CD14-positive monocyte (primary cell): ENCODE data around the gene RSF1. TPM values are rescaled to one million over a fixed set of nuclear protein-coding genes. Genes with fewer than 3 reads are reported as not detected.

Experiments
- DNase-seq, 3 donors: peaks; one replicate each; pipeline ENCODE4 v3.0.0-alpha.2; 2011 to 2022
- H2AFZ ChIP-seq: 2 replicates; pipeline ENCODE4 v1.6.0; 2012; ENCODE audit warnings: mild to moderate bottlenecking, low read depth, low read length, inconsistent platforms; ENCODE audit not compliant: insufficient read depth, poor library complexity, severe bottlenecking
- H3K27ac ChIP-seq, 2 donors: 1 replicate in 1 of 2; 2 replicates in 1 of 2; pipeline ENCODE4 v1.5.1; 2012 to 2013; ENCODE audit warnings: low read length in 2 of 2, control low read depth in 1 of 2, inconsistent platforms in 1 of 2, low read depth in 1 of 2, mild to moderate bottlenecking in 1 of 2
- H3K27me3 ChIP-seq, 2 donors: one replicate each; pipeline versions ENCODE4 v1.6.0 to v1.6.1; 2011 to 2013; ENCODE audit warnings: low read length in 2 of 2; ENCODE audit not compliant: control insufficient read depth in 2 of 2, insufficient read depth in 2 of 2
- H3K36me3 ChIP-seq, 2 donors: replicated peaks in 1 of 2; 1 replicate in 1 of 2; 2 replicates in 1 of 2; pipeline versions ENCODE4 v1.5.1 to v1.6.1; 2012 to 2013; ENCODE audit warnings: low read length in 2 of 2, control low read depth in 1 of 2, inconsistent platforms in 1 of 2, mild to moderate bottlenecking in 1 of 2; ENCODE audit not compliant: insufficient read depth in 2 of 2, control insufficient read depth in 1 of 2
- H3K4me1 ChIP-seq, 2 donors: 1 replicate in 1 of 2; 2 replicates in 1 of 2; pipeline versions ENCODE4 v1.5.1 to v1.6.1; 2012 to 2013; ENCODE audit warnings: low read length in 2 of 2, control low read depth in 1 of 2, inconsistent platforms in 1 of 2, mild to moderate bottlenecking in 1 of 2, moderate library complexity in 1 of 2; ENCODE audit not compliant: insufficient read depth in 2 of 2, control insufficient read depth in 1 of 2
- H3K4me2 ChIP-seq: replicated peaks from 2 replicates; pipeline ENCODE3; 2012; ENCODE audit warnings: low read length, moderate library complexity, mild to moderate bottlenecking; ENCODE audit not compliant: poor library complexity, severe bottlenecking; ENCODE audit errors: extremely low read depth
- H3K4me3 ChIP-seq, 3 experiments: fragments of 200-600 bp in 1 of 3; sonication (generic) in 1 of 3; replicated peaks in 1 of 3; 1 replicate in 2 of 3; 2 replicates in 1 of 3; pipeline ENCODE4 v1.5.1; 2011 to 2013; ENCODE audit warnings: low read length in 3 of 3, mild to moderate bottlenecking in 3 of 3, control low read depth in 2 of 3, low read depth in 2 of 3, inconsistent platforms in 1 of 3, moderate library complexity in 1 of 3
- H3K79me2 ChIP-seq: 2 replicates; pipeline ENCODE4 v1.6.0; 2012; ENCODE audit warnings: mild to moderate bottlenecking, control low read depth, inconsistent platforms, low read length, moderate library complexity; ENCODE audit not compliant: insufficient read depth
- H3K9ac ChIP-seq: 2 replicates; pipeline ENCODE4 v1.6.0; 2017; ENCODE audit warnings: low read length, mild to moderate bottlenecking; ENCODE audit not compliant: insufficient read depth, poor library complexity, severe bottlenecking
- H3K9me3 ChIP-seq, 2 donors: replicated peaks in 1 of 2; 1 replicate in 1 of 2; 2 replicates in 1 of 2; pipeline versions ENCODE4 v1.5.1 to v1.6.1; 2012 to 2013; ENCODE audit warnings: low read length in 2 of 2, control low read depth in 1 of 2; ENCODE audit not compliant: control insufficient read depth in 1 of 2, insufficient read depth in 1 of 2
- H4K20me1 ChIP-seq: 2 replicates; pipeline ENCODE4 v1.6.0; 2012; ENCODE audit warnings: mild to moderate bottlenecking, low read length, control low read depth, moderate library complexity; ENCODE audit not compliant: insufficient read depth
- H3K27ac Mint-ChIP-seq, 7 donors: one replicate each; pipeline ENCODE4 v1.8.0; 2020; ENCODE audit warnings: mild to moderate bottlenecking in 7 of 7, mixed read lengths in 7 of 7, moderate library complexity in 6 of 7, inconsistent platforms in 2 of 7
- H3K27me3 Mint-ChIP-seq, 3 donors: one replicate each; pipeline ENCODE4 v1.8.0; 2021 to 2022; ENCODE audit warnings: low read depth in 3 of 3, mild to moderate bottlenecking in 3 of 3, mixed read lengths in 3 of 3, moderate library complexity in 3 of 3, inconsistent platforms in 1 of 3
- H3K36me3 Mint-ChIP-seq, 2 donors: one replicate each; pipeline ENCODE4 v1.8.0; 2020; ENCODE audit warnings: mixed read lengths in 2 of 2, inconsistent platforms in 1 of 2, mild to moderate bottlenecking in 1 of 2
- H3K4me1 Mint-ChIP-seq: one replicate; pipeline ENCODE4 v1.8.0; 2020; ENCODE audit warnings: mild to moderate bottlenecking, mixed read lengths
- H3K4me3 Mint-ChIP-seq, 2 donors: one replicate each; pipeline ENCODE4 v1.8.0; 2020; ENCODE audit warnings: mild to moderate bottlenecking in 2 of 2, mixed read lengths in 2 of 2, moderate library complexity in 1 of 2
- H3K9me3 Mint-ChIP-seq, 7 donors: one replicate each; pipeline ENCODE4 v1.8.0; 2020 to 2022; ENCODE audit warnings: mixed read lengths in 7 of 7, mild to moderate bottlenecking in 6 of 7, moderate library complexity in 6 of 7, inconsistent platforms in 2 of 7
- CTCF ChIP-seq: fragments of 200-600 bp; IDR thresholded peaks from one replicate; pipeline ENCODE4 v1.8.0; 2022; ENCODE audit warnings: antibody characterized with exemption, mild to moderate bottlenecking
- WGBS: methylation state at CpG from one replicate; pipeline ENCODE4 v1.1.5; 2013; ENCODE audit warnings: missing lambda C conversion rate; ENCODE audit not compliant: insufficient coverage; 5-methylcytosine and 5-hydroxymethylcytosine counted together
- intact Hi-C, 2 donors: fragments of 100-400 bp; cut with micrococcal nuclease; formaldehyde crosslinking; loops; one replicate each; pipeline versions ENCODE4 v1.15.0 to v1.15.1; 2023
- polyA plus RNA-seq, 3 donors: library from polyadenylated mRNA; depleted of rRNA in 1 of 3; unstranded in 2 of 3; stranded (reverse) in 1 of 3; fragments of 300-500 nt in 2 of 3; fragments of >200 nt in 1 of 3; fragmentation: Illumina TruSeq in 2 of 3; gene quantifications; 1 replicate in 2 of 3; 2 replicates in 1 of 3; pipeline ENCODE4 v1.2.3, GENCODE V29; 2012 to 2021

RSF1 gene
- polyA plus RNA-seq, 3 donors = 8.3 to 14.8 (median 9.2) TPM

DNA sequence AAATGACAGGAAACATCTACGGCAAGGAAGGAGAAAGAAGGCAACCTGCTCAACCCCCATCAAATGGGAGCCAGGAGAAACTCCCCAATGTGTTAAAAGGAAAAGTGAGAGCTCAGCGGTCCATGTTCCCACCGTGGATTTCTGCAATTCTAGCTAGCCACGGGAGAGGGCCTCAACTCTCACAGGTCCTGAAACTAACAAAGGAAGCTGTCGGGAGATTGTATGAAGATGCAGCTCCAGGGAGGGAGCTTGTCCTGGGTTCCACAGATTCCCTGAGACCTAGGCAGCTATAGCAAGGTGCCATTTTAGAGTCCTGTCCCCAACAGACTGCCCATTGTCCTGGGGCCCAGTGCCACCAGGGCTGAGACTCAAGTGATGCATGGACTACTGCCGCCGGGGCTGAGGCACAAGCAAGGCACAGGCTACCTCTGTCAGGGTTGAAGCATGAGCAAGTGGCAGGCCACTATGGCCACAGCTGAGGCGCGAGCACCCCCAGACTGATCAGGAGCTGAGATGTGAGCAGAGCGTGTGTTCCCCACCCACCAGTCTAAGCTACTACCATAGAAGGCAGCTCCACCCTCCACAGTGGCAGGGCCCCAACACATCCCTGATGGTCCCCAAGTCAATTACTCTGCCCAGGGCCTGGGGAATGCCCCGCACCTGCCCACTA lies 31.3 kb downstream of the RSF1 start:
- peaks cover 100% of the 10 kb centered on the region for H4K20me1 ChIP-seq
- H3K27me3 ChIP-seq = no peaks in the 10 kb centered on the region
- H3K4me3 Mint-ChIP-seq = no peak overlapping the region
- H3K9me3 ChIP-seq = peaks cover 10 to 17% of the 10 kb centered on the region in 2 donors
- no peak overlapping the region for H3K9ac ChIP-seq
- peaks cover 5 to 19% (median 11%) of the 10 kb centered on the region in 7 donors for H3K9me3 Mint-ChIP-seq
- H2AFZ ChIP-seq = no peak overlapping the region
- H3K79me2 ChIP-seq = peaks cover 95% of the 10 kb centered on the region
- no peak for TF ChIP-seq CTCF
- no peak overlapping the region for H3K27ac ChIP-seq
- DNase-seq = no peak
- 92% methylated on average over 10 of the region's 11 CpGs for WGBS
- no peaks in the 10 kb centered on the region for H3K4me1 ChIP-seq
- peaks cover 6 to 26% of the 10 kb centered on the region in 2 donors for H3K36me3 ChIP-seq
- H3K4me2 ChIP-seq = no peak overlapping the region
- H3K27me3 Mint-ChIP-seq = no peaks in the 10 kb centered on the region
- intact Hi-C loops = no loop called here
- H3K36me3 Mint-ChIP-seq = peaks cover 19 to 40% of the 10 kb centered on the region in 2 donors
- no peak overlapping the region for H3K4me3 ChIP-seq
- peak overlapping the region in 2 of 7 donors; percentile 21 to 36 for H3K27ac Mint-ChIP-seq
- peaks cover 3% of the 10 kb centered on the region for H3K4me1 Mint-ChIP-seq

DNA sequence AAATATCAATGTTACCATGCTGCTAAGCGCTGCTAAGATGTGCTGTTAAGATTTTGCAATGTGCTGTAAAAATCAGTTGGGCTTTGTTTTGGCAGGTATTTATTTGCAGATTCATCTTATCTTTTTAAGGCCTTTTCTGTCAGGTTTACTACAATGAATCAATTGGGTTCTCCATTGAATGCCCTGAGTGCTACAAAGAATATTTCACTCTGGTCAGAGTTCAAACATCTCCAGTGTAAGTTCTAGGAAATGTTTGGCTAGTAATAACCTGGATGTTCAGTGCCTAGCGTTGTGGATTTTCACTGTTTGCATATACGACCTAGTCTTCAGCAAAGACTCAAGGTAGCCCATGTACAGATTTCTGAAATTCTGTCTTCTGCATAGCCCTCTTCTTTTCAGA lies 36.0 kb downstream of the RSF1 start:
- Histone ChIP-seq H3K9ac (no peak overlapping the region), H3K4me3 (no peak overlapping the region), H3K4me2 (no peak overlapping the region), H3K27ac (no peak overlapping the region), H4K20me1 (peaks cover 99% of the 10 kb centered on the region), H2AFZ (no peak overlapping the region), H3K36me3 (peaks cover 0 to 3% of the 10 kb centered on the region in 2 donors), H3K9me3 (no peaks in the 10 kb centered on the region), H3K27me3 (no peaks in the 10 kb centered on the region), H3K79me2 (peaks cover 92% of the 10 kb centered on the region), H3K4me1 (peaks cover 4 to 14% of the 10 kb centered on the region in 2 donors)
- Mint-ChIP-seq H3K27me3 (peaks cover 0 to 4% (median 0%) of the 10 kb centered on the region in 3 donors), H3K4me3 (no peak overlapping the region), H3K9me3 (no peaks in the 10 kb centered on the region), H3K27ac (no peak overlapping the region), H3K4me1 (peaks cover 15% of the 10 kb centered on the region), H3K36me3 (peaks cover 0 to 3% of the 10 kb centered on the region in 2 donors)
- 100% methylated on average over 2 of the region's 3 CpGs for WGBS
- TF ChIP-seq CTCF = no peak
- no peak for DNase-seq
- intact Hi-C loops = no loop called here
